GM12878 (cell line): Measurements from ENCODE around the gene MSS51. TPM values are rescaled to one million over a fixed set of nuclear protein-coding genes. Genes with fewer than 3 reads are reported as not detected.

Source experiments
- ATAC-seq: fragments of 200-7000 bp; cut with Tn5 transposase; 3 replicates; pipeline ENCODE4 v1.9.1; 2020; ENCODE audit warnings: mild to moderate bottlenecking, moderate library complexity
- BruUV-seq: library from RNA; stranded (reverse); fragments of 400-500 nt; replicated peaks from 2 replicates; lab custom pipeline; 2021; lab: Mats Ljungman, UMichigan
- CTCF ChIA-PET: fragments of 300-600 bp; sonication (Branson Sonifier 250); formaldehyde crosslinking; extraction: SDS; loops from one replicate; lab custom pipeline; 2021; ENCODE audit warnings: inconsistent platforms; lab: Yijun Ruan, JAX
- POLR2A ChIA-PET: fragments of 350-600 bp; formaldehyde crosslinking; extraction: SDS; loops from one replicate; lab custom pipeline; 2021; ENCODE audit warnings: inconsistent platforms; lab: Charles Lee
- RAD21 ChIA-PET: fragments of 300-600 bp; sonication (Branson Sonifier 250); formaldehyde crosslinking; loops from one replicate; lab custom pipeline; 2023; ENCODE audit warnings: antibody characterized with exemption; ENCODE audit not compliant: unreplicated experiment; lab: Charles Lee
- SMC1A ChIA-PET: fragments of 300-600 bp; sonication (Branson Sonifier 250); formaldehyde crosslinking; loops from one replicate; lab custom pipeline; 2023; ENCODE audit not compliant: unreplicated experiment, uncharacterized antibody; lab: Charles Lee
- DNase-seq: peaks from one replicate; pipeline ENCODE4 v3.0.0-alpha.2; 2011; ENCODE audit warnings: low read depth, low spot score
- FAIRE-seq: peaks from 3 replicates; lab custom pipeline; 2011; peaks lifted over from hg19 to GRCh38; lab: Jason Lieb, UNC
- H2AFZ ChIP-seq: 2 replicates; pipeline ENCODE4 v1.6.0; 2011; ENCODE audit warnings: low read depth, low read length, control low read depth; ENCODE audit not compliant: control insufficient read depth
- H3K27ac ChIP-seq: 2 replicates; pipeline ENCODE4 v1.5.1; 2011; ENCODE audit warnings: control low read depth; ENCODE audit not compliant: control insufficient read depth, insufficient read depth
- H3K27me3 ChIP-seq, 2 experiments: replicated peaks in 1 of 2; 2 replicates each; pipeline versions ENCODE4 v1.6.0 to v1.6.1; 2011; ENCODE audit warnings: low read length in 1 of 2; ENCODE audit not compliant: control insufficient read depth in 2 of 2, insufficient read depth in 2 of 2
- H3K36me3 ChIP-seq, 2 experiments: 2 replicates each; pipeline ENCODE4 v1.5.1; 2011; ENCODE audit warnings: low read length in 1 of 2; ENCODE audit not compliant: control insufficient read depth in 2 of 2, insufficient read depth in 2 of 2
- H3K4me1 ChIP-seq: 2 replicates; pipeline ENCODE4 v1.6.1; 2011; ENCODE audit warnings: mild to moderate bottlenecking, low read length, moderate library complexity, mixed read lengths; ENCODE audit not compliant: control insufficient read depth, insufficient read depth
- H3K4me2 ChIP-seq: 2 replicates; pipeline ENCODE4 v1.6.0; 2011; ENCODE audit warnings: control low read depth; ENCODE audit not compliant: control insufficient read depth, insufficient read depth
- H3K4me3 ChIP-seq: fragments of 200-600 bp; sonication (generic); 2 replicates; pipeline ENCODE4 v1.5.1; 2016
- H3K79me2 ChIP-seq: 2 replicates; pipeline ENCODE4 v1.6.0; 2011; ENCODE audit warnings: low read length; ENCODE audit not compliant: control insufficient read depth, insufficient read depth
- H3K9ac ChIP-seq: 2 replicates; pipeline ENCODE4 v1.8.0; 2011; ENCODE audit warnings: low read length, control low read depth, mixed read lengths; ENCODE audit not compliant: control insufficient read depth, insufficient read depth
- H3K9me3 ChIP-seq: replicated peaks from 3 replicates; pipeline ENCODE4 v1.5.1; 2011; ENCODE audit warnings: mild to moderate bottlenecking, low read length; ENCODE audit not compliant: control insufficient read depth, insufficient read depth
- H4K20me1 ChIP-seq: 2 replicates; pipeline ENCODE4 v1.6.0; 2011; ENCODE audit not compliant: control insufficient read depth, insufficient read depth
- MXI1 ChIP-seq: fragments of 150-350 bp; IDR thresholded peaks from 2 replicates; pipeline ENCODE4 v1.6.1; 2011; ENCODE audit warnings: low read depth, mild to moderate bottlenecking, inconsistent platforms, low read length, improper control_type of control experiment
- NFIC ChIP-seq: IDR thresholded peaks from 2 replicates; pipeline ENCODE4 v1.6.1; 2012; ENCODE audit warnings: low read depth, mild to moderate bottlenecking, inconsistent platforms, low read length, moderate library complexity
- NRF1 ChIP-seq: conservative IDR thresholded peaks from 2 replicates; pipeline ENCODE4 v1.6.1; 2011; ENCODE audit warnings: mild to moderate bottlenecking, low read depth, low read length, improper control_type of control experiment
- SIN3A ChIP-seq: IDR thresholded peaks from 2 replicates; pipeline ENCODE4 v1.6.1; 2012; ENCODE audit warnings: low read depth, low read length, improper control_type of control experiment
- TBL1XR1 ChIP-seq: IDR thresholded peaks from 2 replicates; pipeline ENCODE4 v1.6.1; 2012; ENCODE audit warnings: low read depth, low read length, improper control_type of control experiment
- ZNF687 ChIP-seq: fragments of 450-650 bp; IDR thresholded peaks from 2 replicates; pipeline ENCODE4 v1.6.1; 2017; ENCODE audit warnings: mild to moderate bottlenecking, moderate library complexity
- WGBS: methylation state at CpG from one replicate; pipeline ENCODE4 v1.1.6; 2016; ENCODE audit warnings: low lambda C conversion rate; ENCODE audit not compliant: insufficient replicate concordance, insufficient coverage; ENCODE audit errors: missing lambda C conversion rate; 5-methylcytosine and 5-hydroxymethylcytosine counted together
- in situ Hi-C: fragments of 300-500 bp; cut with MboI; formaldehyde crosslinking; loops from 9 replicates; pipeline ENCODE4 v1.14.3; 2018; ENCODE audit warnings: mixed read lengths
- intact Hi-C: fragments of 100-400 bp; cut with micrococcal nuclease; formaldehyde crosslinking; loops from one replicate; pipeline ENCODE4 v1.14.2; 2022; ENCODE audit not compliant: unreplicated experiment
- polyA plus RNA-seq, 11 experiments: library from polyadenylated mRNA; depleted of rRNA in 4 of 11; unstranded in 6 of 11; stranded (reverse) in 5 of 11; fragments of >200 nt; fragmentation: Nextera tagmentation in 4 of 11; fragmentation: Illumina TruSeq in 1 of 11; extraction: Ambion mirVana in 4 of 11; extraction: Trizol in 1 of 11; gene quantifications; 1 replicate in 1 of 11; 2 replicates in 10 of 11; pipeline versions ENCODE4 v1.2.1 to v1.2.3, GENCODE V29; 2011 to 2016; ENCODE audit warnings: inconsistent platforms in 2 of 11, missing spikeins in 2 of 11, low read depth in 1 of 11
- total RNA-seq, 4 experiments: library from RNA; depleted of rRNA in 3 of 4; stranded (reverse); fragments of >200 nt in 3 of 4; fragmentation: Illumina TruSeq in 1 of 4; extraction: Trizol in 1 of 4; gene quantifications; 2 replicates each; pipeline versions ENCODE4 v1.2.1 to v1.2.3, GENCODE V29; 2013 to 2021

The MSS51 gene
- total and polyA plus RNA-seq, 10 of the 15 experiments (the other 5 are each of a cell fraction or from before 2014, with no cell fraction given) = 0.06 to 2.1 (median 1.5) TPM

- WGBS = 99% methylated on average over 9 of the region's 9 CpGs
- no peak overlapping the region for H3K4me3 ChIP-seq
- H4K20me1 ChIP-seq = no peaks in the 10 kb centered on the region
- H3K27me3 ChIP-seq = no peaks in the 10 kb centered on the region
- ChIA-PET SMC1A (no interaction called here), POLR2A (interaction anchor here (0.7 kb wide), 1 partner anchor 91 kb away, joined by 3 read pairs; the partner anchor contains the start of gene PPP3CB), RAD21 (no interaction called here), CTCF (no interaction called here)
- H3K27ac ChIP-seq = no peak overlapping the region
- peaks cover 71% of the 10 kb centered on the region for H3K79me2 ChIP-seq
- H3K9me3 ChIP-seq = no peaks in the 10 kb centered on the region
- FAIRE-seq = no peak
- in situ Hi-C loops = no loop called here
- TF ChIP-seq NRF1 (no peak), SIN3A (no peak), MXI1 (no peak), TBL1XR1 (no peak), NFIC (no peak), ZNF687 (no peak)
- peaks cover 0 to 16% of the 10 kb centered on the region in 2 experiments; a peak in 3 of 4 replicates for H3K36me3 ChIP-seq
- DNase-seq = no peak
- no peak overlapping the region for H2AFZ ChIP-seq
- H3K4me1 ChIP-seq = no peaks in the 10 kb centered on the region
- H3K4me2 ChIP-seq = no peak overlapping the region
- no peak overlapping the region for H3K9ac ChIP-seq
- no peak for ATAC-seq
- BruUV-seq = no TSS peak
- intact Hi-C loops = no loop called here
Measured at GRCh38 chr10:73404690-73405089, 28.7 kb downstream of the MSS51 start.
